IPS DF 4.7 (cell line): ENCODE measurements around the gene LAMA3.
A peak's percentile ranks its signal among the peaks of the same experiment; 100 is the strongest.

Experiments
- DNase-seq: peaks from one replicate; pipeline ENCODE4 v3.0.0-alpha.2; 2013; ENCODE audit warnings: low spot score; ENCODE audit errors: extremely low read depth

Gene LAMA3

GRCh38 chr18:23934252-23934651, 245.0 kb downstream of the LAMA3 start:
- no peak for DNase-seq

GRCh38 chr18:23934863-23935262, 245.6 kb downstream of the LAMA3 start:
- DNase-seq: no peak

GRCh38 chr18:23935804-23936203, 246.6 kb downstream of the LAMA3 start:
- no peak for DNase-seq

- no peak for DNase-seq
Measured at GRCh38 chr18:23936381-23936958, 247.2 kb downstream of the LAMA3 start.

- no peak for DNase-seq
Measured at GRCh38 chr18:23938043-23938756, 248.9 kb downstream of the LAMA3 start.

GRCh38 chr18:23938901-23939341, 249.7 kb downstream of the LAMA3 start:
- no peak for DNase-seq

- DNase-seq: no peak
Measured at GRCh38 chr18:23939366-23939765, 250.1 kb downstream of the LAMA3 start.

- no peak for DNase-seq
Measured at GRCh38 chr18:23939896-23940295, 250.6 kb downstream of the LAMA3 start.

GRCh38 chr18:23941791-23942190, 252.5 kb downstream of the LAMA3 start:
- DNase-seq: no peak

GRCh38 chr18:23943104-23943503, 253.9 kb downstream of the LAMA3 start:
- no peak for DNase-seq

GRCh38 chr18:23943903-23944624, 254.8 kb downstream of the LAMA3 start:
- DNase-seq: no peak

- DNase-seq: no peak
Measured at GRCh38 chr18:23945416-23946079, 256.3 kb downstream of the LAMA3 start.

- DNase-seq: peak; percentile 93
Measured at GRCh38 chr18:23949863-23950262, 260.6 kb downstream of the LAMA3 start.

GRCh38 chr18:23950644-23951043, 261.4 kb downstream of the LAMA3 start:
- no peak for DNase-seq

- no peak for DNase-seq
Measured at GRCh38 chr18:23951206-23951605, 262.0 kb downstream of the LAMA3 start.

GRCh38 chr18:23953984-23954383, 264.7 kb downstream of the LAMA3 start:
- DNase-seq: no peak

GRCh38 chr18:23956483-23956882, 267.2 kb downstream of the LAMA3 start:
- DNase-seq: no peak

GRCh38 chr18:23958036-23958435, 268.8 kb downstream of the LAMA3 start:
- DNase-seq: no peak

GRCh38 chr18:23963443-23964165, 274.4 kb downstream of the LAMA3 start:
- no peak for DNase-seq

GRCh38 chr18:23964282-23965238, 275.3 kb downstream of the LAMA3 start:
- DNase-seq: no peak
